ENCODE results near the gene GSTO2.
A peak's percentile ranks its signal among the peaks of the same experiment; 100 is the strongest.

Gene GSTO2

DNA sequence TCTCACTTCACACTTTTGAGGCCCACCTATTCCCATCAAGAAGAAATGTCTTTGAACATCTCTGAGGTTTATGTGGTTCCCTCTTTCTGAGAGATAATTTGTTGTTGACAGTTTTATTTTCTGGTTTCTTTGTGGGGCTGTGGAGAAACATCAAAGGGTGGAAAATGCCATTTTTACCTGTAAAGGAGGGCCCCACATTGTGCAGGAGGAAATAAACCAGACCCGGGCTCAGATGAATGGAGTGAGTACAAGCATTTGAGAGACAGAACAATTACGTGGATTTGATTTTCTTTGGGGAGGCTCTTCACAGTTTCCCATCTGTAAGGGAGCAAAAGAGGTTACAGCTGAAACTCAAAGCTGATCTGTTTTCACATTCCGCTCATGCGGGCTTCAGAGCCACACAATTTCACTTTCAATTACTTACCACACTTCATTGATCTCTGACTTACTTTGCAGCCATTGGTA lies 39.5 kb downstream of the GSTO2 start:
- DNase-seq, result no peak

- peak; percentile 71 for DNase-seq
These were observed 41.3 kb downstream of the GSTO2 start for GRCh38 chr10:104309980-104310978.

DNA sequence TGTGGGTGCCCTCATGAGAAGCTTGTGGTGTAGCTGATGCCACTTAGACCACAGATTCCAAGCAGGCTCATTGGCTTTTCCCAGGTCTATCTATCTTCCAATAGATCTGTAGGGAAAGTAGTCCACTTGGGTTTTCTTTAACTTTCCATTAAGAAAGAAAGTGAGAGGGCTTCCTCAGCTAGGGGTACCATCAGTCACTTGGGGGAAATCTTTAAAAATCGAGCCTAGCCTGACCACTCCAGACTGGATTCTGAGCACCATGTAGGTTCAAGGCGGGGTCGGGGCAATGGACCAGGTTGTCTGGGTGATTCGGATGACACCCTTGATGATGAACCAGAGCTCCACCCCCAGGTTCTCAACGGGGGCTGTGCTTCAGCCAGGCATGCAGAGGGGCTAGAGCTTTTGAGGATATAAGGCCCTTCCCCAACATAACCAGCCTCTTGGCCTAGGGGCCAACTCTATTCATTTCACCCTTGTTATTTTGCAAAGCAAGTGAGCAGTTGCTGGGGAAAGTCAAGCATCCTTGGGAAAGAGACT lies 42.3 kb downstream of the GSTO2 start:
- DNase-seq, result no peak

DNA sequence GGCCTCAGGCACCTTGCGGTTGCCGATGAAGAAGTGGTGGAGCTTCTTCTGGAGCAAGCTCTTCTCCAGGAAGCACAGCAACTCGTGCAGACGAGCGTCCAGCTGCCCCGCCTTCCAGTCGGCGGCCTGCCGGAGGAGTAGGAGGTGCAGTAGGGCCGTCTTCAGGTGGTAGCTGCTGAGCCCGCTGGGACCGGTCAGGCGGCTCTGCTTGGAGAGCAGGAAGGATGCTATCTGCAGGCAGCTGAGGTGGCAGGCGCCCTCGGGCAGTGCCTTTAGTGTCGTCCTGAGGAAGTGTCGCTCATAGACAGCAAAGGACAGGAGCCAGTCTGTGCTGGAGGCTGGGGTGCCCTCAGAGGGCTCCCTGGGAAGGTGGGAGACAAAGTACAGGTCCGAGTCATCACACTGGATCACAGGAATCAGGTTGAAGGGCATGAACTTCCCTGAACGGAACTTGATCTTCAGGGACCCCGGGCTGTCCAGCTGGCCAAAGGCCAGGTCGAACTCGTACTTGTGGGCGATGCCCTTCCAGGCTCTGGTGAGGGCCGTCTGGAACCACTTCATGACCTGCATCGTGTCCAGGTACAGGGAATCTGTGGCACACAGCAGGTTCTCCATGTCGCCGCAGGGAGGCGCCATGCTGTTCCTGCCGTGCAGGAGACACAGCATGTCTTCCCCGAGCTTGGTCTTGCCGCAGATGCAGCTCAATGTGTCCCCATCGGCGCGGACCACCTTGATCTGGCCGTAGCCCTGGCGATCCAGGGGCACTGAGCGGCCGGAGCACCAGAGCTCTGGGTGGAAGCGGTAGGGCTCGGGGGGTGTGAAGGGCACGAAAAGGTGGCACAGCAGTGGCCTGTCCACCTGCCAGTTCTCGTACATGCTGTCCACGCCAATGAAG lies 45.9 kb downstream of the GSTO2 start:
- no peak for DNase-seq

DNA sequence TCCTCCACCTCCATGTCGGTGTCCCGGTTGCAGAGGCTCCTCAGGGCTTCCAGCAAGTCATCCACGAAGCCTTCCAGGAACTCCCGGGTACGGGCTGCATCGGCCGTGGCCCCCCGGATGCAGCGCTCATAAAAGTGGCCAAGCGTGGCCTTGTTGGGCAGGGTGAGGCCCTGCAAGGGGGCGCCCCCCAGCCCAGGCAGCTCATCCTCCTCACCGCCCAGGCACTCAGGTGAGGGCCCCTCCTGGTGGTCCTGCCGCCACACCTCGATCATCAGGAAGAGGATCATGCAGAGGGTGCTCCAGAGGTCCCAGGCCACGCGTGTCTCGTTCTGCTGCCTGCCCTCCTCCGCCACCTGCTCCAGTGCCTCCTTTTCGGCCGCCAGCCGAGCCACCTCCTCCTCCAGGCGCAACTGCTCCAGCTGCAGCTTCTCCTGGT lies 46.5 kb downstream of the GSTO2 start:
- DNase-seq, result no peak

- DNase-seq, result no peak
These were observed 47.5 kb downstream of the GSTO2 start for GRCh38 chr10:104316321-104317099.

- DNase-seq, result peak; percentile 69
These were observed 48.3 kb downstream of the GSTO2 start for GRCh38 chr10:104317269-104317710.

DNA sequence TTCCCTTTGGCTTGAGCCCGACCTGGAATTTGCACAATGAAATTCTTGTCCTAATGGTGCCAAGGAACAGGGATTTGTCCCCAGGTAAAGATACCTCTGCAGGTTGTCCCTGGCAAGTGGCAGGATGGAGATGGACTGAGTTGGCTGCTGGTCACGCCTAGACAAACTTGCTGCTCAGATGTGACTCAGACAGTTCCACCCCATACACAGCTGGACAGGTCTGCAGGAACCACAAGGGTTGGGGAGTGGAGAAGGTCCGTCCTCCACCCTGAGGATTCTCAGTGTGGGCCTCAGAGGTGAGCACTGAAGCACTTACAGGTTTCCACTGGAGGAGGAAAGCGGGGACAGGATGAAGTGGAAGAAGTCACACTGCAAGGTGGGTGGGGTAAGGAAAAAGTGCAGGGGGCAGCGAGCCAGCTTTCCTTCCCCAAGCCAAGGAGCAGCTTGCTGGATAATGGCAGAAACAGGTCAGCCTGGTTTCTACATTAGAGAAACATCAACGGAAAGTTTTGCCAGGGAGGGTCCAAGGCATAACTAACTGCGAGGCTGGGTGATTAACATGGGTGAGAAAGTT lies 48.8 kb downstream of the GSTO2 start:
- DNase-seq, result no peak

DNA sequence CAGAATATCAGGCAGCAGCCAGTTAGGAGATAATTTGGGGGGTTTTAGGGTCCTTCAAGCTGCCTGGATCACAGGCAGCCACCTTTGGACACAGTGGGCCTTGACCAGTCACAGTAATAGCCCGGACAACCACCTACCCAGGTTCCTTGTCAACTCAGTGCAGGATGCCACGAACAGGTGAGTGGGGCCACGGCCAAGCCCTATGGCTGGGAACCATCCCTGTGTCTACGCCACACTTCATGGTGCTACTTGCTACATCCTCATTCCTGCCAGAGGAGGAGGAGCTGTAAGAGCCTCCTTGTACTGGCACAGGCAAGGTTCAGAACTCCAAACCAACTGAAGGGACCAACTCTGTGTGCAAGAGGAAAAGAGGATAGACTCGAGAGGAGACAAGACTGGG lies 49.3 kb downstream of the GSTO2 start:
- no peak for DNase-seq

GRCh38 chr10:104318810-104319741 lies 50.1 kb downstream of the GSTO2 start:
- DNase-seq, result no peak

DNA sequence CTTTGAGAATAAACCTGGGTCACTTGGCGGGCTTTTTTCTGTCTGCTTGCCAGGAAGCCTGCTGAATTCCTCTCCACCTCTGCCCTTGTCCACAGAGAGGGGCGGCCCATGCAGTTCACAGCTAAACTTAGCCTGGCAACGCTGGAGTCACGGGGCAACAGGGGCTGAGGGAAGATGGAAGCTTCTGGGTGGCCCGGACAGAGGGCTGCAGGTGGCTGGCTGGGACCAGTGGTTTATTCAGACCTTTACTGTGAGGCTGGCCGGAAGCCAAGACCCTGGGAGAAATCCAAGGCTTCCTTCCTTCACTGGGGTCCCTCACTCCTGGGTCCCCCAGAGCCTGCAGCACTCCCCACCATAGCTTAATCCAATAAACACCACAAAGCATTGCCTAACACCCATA lies 52.2 kb downstream of the GSTO2 start:
- DNase-seq, result no peak

DNA sequence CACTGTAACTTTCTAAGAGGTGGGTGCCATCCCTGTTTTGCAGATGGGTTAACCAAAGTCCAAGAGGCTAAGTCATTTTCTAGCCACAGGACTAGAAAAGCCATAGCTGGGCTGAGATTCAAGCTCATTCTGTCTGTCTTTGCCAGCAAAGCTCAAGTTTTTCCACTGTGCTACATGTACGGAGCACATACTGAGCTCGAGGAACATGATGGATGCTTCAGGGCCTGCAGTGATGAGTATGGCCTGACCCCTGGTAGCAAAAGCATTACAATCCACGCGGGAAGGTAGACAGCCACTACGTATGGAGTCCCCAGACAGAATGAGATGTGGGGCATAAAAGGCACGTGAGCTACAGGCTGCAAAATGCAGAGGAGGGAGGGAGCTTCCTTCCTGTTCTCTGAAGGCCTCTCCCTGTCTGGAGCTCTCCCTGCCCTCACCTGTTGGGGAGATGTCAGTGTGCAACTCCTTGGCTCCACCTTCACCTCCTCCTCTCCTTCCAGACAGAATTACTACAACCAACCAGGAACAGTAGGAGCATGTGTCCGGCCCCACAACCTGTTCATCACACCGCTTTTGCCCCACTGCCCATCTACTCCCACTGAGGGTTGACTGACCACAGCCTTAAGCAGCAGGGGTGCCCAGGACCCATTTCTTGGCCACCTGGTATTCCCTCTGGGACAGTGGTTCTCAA lies 52.9 kb downstream of the GSTO2 start:
- no peak for DNase-seq

- no peak for DNase-seq
These were observed 53.4 kb downstream of the GSTO2 start for GRCh38 chr10:104322416-104322782.

- DNase-seq, result no peak
These were observed 54.1 kb downstream of the GSTO2 start for GRCh38 chr10:104323085-104323484.

DNA sequence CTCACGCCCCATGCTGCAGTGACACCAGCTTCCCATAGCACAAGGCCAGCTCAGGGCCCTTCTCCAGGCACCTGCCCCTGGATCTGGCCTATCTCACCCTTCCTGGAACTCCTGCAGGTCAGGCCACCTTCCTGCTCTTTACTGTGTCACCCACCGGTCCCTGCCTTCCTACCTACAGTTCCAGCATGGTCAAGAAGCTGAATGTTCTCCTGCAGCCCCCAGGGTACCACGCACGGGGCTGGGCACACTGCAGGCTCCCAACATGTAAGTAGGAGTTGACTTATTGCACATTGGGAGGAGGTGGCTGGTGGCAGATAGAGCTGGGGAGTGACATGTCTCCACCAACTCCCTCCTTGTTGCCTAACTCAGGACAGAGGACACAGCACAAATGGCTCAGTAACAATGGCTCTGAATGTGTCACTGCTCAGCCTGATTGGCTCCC lies 54.8 kb downstream of the GSTO2 start:
- no peak for DNase-seq

- DNase-seq, result no peak
These were observed 55.3 kb downstream of the GSTO2 start for GRCh38 chr10:104324221-104324686.

GRCh38 chr10:104324931-104325330 lies 55.9 kb downstream of the GSTO2 start:
- DNase-seq, result no peak

GRCh38 chr10:104325436-104326435 lies 56.8 kb downstream of the GSTO2 start:
- no peak for DNase-seq

All from fibroblast of skin of abdomen (primary cell).